ENCODE data around the gene ANO1.

DNA sequence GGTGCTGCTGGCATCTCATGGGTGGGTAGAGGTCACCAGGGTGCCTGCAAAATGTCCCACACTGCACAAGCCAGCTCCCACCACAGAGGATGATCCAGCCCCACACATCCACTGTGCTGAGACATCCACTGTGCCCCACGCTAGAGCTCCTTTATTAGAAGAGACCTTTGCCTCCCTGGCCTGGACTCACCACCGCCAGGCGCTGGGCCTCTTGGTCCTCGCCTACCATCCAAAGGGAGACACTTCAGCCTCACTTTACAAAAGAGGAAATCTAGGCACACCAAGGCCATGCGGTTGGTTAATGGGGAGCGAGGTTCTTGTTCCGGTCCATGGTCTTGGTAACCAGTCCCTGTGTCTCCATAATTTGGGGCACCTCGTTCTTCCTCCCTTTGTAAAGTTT lies 3.4 kb upstream of the ANO1 start:
- no peak for TF ChIP-seq ZFP3 (CRISPR knock-in tag; IDR thresholded peaks at IDR 0.05)
- no peak for TF ChIP-seq ZNF565 (CRISPR knock-in tag; conservative IDR thresholded peaks at IDR 0.05; ENCODE audit: low read depth)
- TF ChIP-seq, protein P1, sequence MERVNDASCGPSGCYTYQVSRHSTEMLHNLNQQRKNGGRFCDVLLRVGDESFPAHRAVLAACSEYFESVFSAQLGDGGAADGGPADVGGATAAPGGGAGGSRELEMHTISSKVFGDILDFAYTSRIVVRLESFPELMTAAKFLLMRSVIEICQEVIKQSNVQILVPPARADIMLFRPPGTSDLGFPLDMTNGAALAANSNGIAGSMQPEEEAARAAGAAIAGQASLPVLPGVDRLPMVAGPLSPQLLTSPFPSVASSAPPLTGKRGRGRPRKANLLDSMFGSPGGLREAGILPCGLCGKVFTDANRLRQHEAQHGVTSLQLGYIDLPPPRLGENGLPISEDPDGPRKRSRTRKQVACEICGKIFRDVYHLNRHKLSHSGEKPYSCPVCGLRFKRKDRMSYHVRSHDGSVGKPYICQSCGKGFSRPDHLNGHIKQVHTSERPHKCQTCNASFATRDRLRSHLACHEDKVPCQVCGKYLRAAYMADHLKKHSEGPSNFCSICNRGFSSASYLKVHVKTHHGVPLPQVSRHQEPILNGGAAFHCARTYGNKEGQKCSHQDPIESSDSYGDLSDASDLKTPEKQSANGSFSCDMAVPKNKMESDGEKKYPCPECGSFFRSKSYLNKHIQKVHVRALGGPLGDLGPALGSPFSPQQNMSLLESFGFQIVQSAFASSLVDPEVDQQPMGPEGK (CRISPR knock-in tag; IDR thresholded peaks at IDR 0.05; ENCODE audit: borderline replicate concordance): no peak
- no peak for TF ChIP-seq ZFP30 (CRISPR knock-in tag; IDR thresholded peaks at IDR 0.05)
- no peak for TF ChIP-seq OSR1 (CRISPR knock-in tag; IDR thresholded peaks at IDR 0.05)
- no peak for TF ChIP-seq TOX (CRISPR knock-in tag; IDR thresholded peaks at IDR 0.05; ENCODE audit: borderline replicate concordance)
- no peak for TF ChIP-seq PPARA (CRISPR knock-in tag; IDR thresholded peaks at IDR 0.05; ENCODE audit: borderline replicate concordance)
- no peak for TF ChIP-seq TCF4 (CRISPR knock-in tag; IDR thresholded peaks at IDR 0.05; ENCODE audit: borderline replicate concordance)
- TF ChIP-seq ESRRG (CRISPR knock-in tag; IDR thresholded peaks at IDR 0.05): no peak
- TF ChIP-seq ZNF8 (CRISPR knock-in tag; IDR thresholded peaks at IDR 0.05): no peak
- no peak for TF ChIP-seq ARNTL (CRISPR knock-in tag; IDR thresholded peaks at IDR 0.05; ENCODE audit: borderline replicate concordance, low read depth)
- TF ChIP-seq CREB5 (CRISPR knock-in tag; IDR thresholded peaks at IDR 0.05; ENCODE audit: low read depth): no peak
- no peak for TF ChIP-seq CSDC2 (CRISPR knock-in tag; IDR thresholded peaks at IDR 0.05)
- TF ChIP-seq ZC3H10 (CRISPR knock-in tag; IDR thresholded peaks at IDR 0.05): no peak

Measured in SK-N-SH treated with all-trans-retinoic acid at 6 μM for 48 hours (cell line).